Memory B cell (primary cell): ENCODE results near the gene SAP30.

Experiments used
- ATAC-seq: fragments of 150-1000 bp; cut with Tn5 transposase; 2 replicates; pipeline ENCODE4 v1.10.0; 2021; ENCODE audit warnings: low read depth, mild to moderate bottlenecking, moderate library complexity
- DNase-seq, 2 donors: peaks; one replicate each; pipeline ENCODE4 v3.0.0; 2022; ENCODE audit warnings: low spot score in 2 of 2
- H3K27ac Mint-ChIP-seq: one replicate; pipeline ENCODE4 v1.8.0; 2022; ENCODE audit warnings: mild to moderate bottlenecking, moderate library complexity, mixed read lengths
- H3K27me3 Mint-ChIP-seq: one replicate; pipeline ENCODE4 v1.8.0; 2022; ENCODE audit warnings: mixed read lengths
- H3K36me3 Mint-ChIP-seq: one replicate; pipeline ENCODE4 v1.8.0; 2022; ENCODE audit warnings: mild to moderate bottlenecking, mixed read lengths
- H3K4me1 Mint-ChIP-seq: one replicate; pipeline ENCODE4 v1.8.0; 2022; ENCODE audit warnings: mixed read lengths
- H3K4me3 Mint-ChIP-seq: one replicate; pipeline ENCODE4 v1.8.0; 2022; ENCODE audit warnings: mild to moderate bottlenecking, moderate library complexity, mixed read lengths
- H3K9me3 Mint-ChIP-seq: one replicate; pipeline ENCODE4 v1.8.0; 2022; ENCODE audit warnings: mixed read lengths

The SAP30 gene

DNA sequence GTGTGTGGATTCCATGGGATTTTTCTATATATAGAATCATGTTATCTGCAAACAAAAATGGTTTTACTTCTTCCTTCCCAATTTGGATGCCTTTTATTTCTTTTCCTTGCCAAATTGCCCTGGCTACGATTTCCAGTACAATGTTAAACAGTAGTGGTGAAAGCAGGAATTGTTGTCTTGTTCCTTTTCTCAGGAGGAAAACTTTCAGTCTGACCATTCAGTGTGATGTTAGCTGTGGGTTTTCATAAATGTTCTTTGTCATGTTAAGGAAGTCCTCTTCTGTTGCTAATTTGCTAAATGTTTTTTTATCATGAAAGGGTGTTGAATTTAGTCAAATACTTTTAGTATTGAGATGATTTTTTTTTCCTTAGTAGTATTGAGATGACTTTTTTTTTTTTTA is 10.9 kb downstream of the SAP30 start:
- no peak for ATAC-seq
- Mint-ChIP-seq H3K9me3 (no peaks in the 10 kb centered on the region), H3K36me3 (no peaks in the 10 kb centered on the region), H3K4me3 (no peak overlapping the region), H3K27me3 (no peaks in the 10 kb centered on the region), H3K27ac (no peak overlapping the region), H3K4me1 (no peaks in the 10 kb centered on the region)
- no peak for DNase-seq

DNA sequence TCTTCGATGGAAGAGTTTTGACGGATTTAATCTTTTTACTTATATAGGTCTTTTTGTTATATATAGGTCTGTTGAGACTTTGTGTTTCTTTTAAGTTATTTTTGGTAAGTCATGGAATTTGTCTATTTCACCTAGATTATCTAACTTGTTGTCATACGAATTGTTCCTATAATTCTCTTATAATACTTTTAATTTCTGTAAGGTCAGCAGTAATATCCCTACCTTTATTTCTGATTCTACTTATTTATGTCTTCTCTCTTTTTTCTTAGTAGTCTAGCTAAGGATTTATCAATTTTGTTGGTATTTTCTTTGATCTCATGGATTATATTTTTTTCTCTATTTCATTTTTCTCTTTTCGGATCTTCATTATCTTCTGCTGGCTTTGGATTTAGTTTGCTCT is 11.6 kb downstream of the SAP30 start:
- Mint-ChIP-seq H3K4me3 (no peak overlapping the region), H3K9me3 (no peaks in the 10 kb centered on the region), H3K4me1 (no peaks in the 10 kb centered on the region), H3K36me3 (no peaks in the 10 kb centered on the region), H3K27ac (no peak overlapping the region), H3K27me3 (no peaks in the 10 kb centered on the region)
- DNase-seq: no peak
- no peak for ATAC-seq

DNA sequence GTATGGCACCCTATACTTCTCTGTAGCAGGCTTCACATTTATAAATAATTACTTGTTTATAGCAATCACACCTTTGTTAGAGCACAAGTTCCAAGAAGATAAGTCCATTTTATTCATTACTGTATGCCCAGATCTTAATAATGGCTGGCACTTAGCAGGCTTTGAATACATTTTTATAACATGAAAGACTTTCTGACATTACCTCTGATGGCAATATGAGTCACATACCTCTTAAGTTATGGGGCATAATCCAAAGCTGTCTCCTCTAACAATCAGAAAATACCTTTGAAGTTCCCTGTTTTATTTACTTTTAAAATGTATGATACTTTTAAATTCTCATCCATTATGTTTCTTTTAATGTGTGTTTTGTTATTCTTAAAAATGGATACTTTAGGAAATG is 16.0 kb downstream of the SAP30 start:
- Mint-ChIP-seq H3K9me3 (no peaks in the 10 kb centered on the region), H3K27me3 (no peaks in the 10 kb centered on the region), H3K36me3 (no peaks in the 10 kb centered on the region), H3K27ac (no peak overlapping the region), H3K4me1 (no peaks in the 10 kb centered on the region), H3K4me3 (no peak overlapping the region)
- DNase-seq (no peak), ATAC-seq (no peak)

DNA sequence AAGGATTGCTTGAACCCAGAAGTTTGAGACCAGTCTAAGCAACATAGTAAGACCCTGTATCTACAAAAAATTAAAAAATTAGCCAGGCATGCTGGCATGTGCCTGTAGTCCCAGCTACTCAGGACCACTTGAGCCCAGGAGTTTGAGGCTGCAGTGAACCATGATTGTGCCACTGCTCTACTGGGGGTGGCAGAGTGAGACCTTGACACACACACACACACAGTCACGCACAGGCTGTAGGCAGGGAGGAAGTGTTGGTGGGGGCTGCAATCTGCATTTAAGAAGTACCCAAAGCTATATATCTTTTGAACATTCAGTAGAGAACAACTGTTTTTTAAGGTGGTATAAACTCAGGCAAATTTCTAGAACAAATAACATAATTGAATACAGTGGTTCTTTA is 20.9 kb downstream of the SAP30 start:
- H3K36me3 Mint-ChIP-seq: peaks cover 2% of the 10 kb centered on the region

DNA sequence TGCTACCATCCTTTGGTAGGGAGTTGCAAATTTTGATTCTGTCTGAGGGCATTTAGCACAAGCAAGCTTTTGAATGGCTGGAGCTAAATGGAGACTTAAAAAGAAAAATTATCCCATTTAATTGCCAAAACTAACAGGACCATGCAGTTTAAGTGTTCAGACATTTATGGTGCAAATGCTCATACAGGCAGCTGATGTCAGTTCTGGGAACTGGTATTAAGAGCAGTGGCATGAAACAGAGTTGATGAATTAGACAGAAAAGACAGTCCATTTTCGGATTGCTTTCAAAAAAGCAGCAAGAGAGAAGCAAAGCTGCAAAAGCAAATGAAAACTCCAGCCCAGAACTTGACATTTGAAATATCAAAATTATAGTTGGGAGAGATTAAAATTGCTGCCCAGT is 26.9 kb downstream of the SAP30 start:
- no peak for DNase-seq
- Mint-ChIP-seq H3K9me3 (peaks cover 2% of the 10 kb centered on the region), H3K27me3 (peaks cover 2% of the 10 kb centered on the region), H3K36me3 (peaks cover 2% of the 10 kb centered on the region), H3K27ac (no peak overlapping the region), H3K4me3 (no peak overlapping the region), H3K4me1 (no peaks in the 10 kb centered on the region)
- ATAC-seq: no peak

More for the DNA sequence above, 20.9 kb downstream of the SAP30 start:
- peaks cover 2% of the 10 kb centered on the region for H3K9me3 Mint-ChIP-seq
- no peak overlapping the region for H3K27ac Mint-ChIP-seq
- ATAC-seq (no peak), DNase-seq (no peak)
- H3K27me3 Mint-ChIP-seq: peaks cover 2% of the 10 kb centered on the region
- H3K4me1 Mint-ChIP-seq: no peaks in the 10 kb centered on the region
- H3K4me3 Mint-ChIP-seq: no peak overlapping the region

DNA sequence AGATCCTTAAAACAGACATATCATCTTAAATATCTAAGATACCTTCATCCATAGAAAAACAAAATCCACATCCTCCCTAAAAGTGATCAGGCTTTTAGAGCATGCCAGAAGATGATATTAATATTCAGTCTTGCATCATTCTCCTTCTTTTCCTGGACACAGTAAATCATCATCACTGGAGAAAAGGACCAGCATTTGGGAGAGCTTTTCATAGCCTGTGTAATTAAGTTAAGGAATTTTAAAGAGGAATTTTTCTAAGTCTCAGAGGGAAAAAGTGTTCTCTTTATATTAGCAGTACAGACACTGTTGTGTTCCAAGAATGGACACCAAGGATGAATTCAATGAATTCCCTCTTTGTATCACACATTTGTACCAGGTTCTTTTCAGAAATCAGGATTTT is 27.5 kb downstream of the SAP30 start:
- Mint-ChIP-seq H3K27ac (no peak overlapping the region), H3K4me1 (no peaks in the 10 kb centered on the region), H3K4me3 (no peak overlapping the region), H3K27me3 (peaks cover 2% of the 10 kb centered on the region), H3K36me3 (peaks cover 2% of the 10 kb centered on the region), H3K9me3 (peaks cover 2% of the 10 kb centered on the region)
- ATAC-seq: no peak
- DNase-seq: no peak

DNA sequence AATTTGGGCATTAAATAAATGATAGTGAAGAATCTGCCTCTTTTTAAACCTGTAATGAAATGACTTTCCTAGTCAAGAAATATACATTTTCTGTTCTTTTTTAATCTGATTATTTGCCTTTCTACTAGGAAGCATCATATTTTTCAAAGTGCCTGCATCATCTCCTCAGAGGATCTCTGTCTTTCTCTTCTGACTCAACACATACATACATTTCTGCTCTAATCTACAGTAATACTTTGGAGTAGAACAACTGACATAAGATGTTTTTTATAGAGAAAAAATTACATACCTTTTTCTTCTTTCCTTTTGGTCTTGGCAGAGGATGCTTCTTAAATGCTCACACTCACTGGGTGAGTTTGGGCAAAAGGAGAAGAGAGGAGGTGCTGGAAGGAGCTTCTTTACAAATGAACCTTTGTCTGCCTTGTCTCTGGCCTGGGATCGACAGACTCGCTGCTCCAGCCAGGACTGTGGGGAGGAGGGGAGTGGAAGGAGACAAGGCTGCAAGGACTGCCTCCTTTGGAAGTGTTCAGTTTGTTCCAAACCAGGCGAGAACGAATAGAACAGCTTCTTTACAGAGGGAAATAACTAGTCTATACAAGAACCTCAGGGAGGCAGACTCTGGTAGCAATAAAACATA is 28.1 kb downstream of the SAP30 start, which contains the start of gene SCRG1:
TSS of gene SCRG1 (minus strand) at position 338 of the 637 bp plus-strand sequence. CDS start 7,702 bp downstream, outside the sequence.
- no peak within 1 kb of the TSS for H3K27ac Mint-ChIP-seq
- H3K4me3 Mint-ChIP-seq: no peak within 1 kb of the TSS
- ATAC-seq: no peak
- peaks cover 2% of the 10 kb centered on the region for H3K36me3 Mint-ChIP-seq
- DNase-seq: no peak
- H3K9me3 Mint-ChIP-seq: peaks cover 2% of the 10 kb centered on the region
- peaks cover 2% of the 10 kb centered on the region for H3K27me3 Mint-ChIP-seq
- no peaks in the 10 kb centered on the region for H3K4me1 Mint-ChIP-seq

DNA sequence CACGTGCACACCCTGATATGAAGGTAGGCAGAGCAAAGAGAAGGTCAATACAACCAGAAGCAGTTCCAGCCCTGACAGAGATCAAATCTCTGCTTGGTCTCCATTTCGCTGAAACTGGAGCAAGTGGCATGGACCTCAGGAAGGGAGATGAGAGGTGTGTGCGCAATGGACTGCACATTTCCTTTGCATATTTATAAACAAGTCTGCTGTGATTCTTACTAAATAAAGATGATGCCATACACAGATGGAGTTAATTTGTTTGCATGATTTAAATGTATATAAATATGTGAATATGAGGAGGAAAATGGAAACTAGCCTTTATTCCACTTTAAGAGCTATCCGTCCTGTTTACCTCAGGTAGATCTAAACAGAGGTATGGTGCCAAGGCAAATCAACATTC is 30.3 kb downstream of the SAP30 start:
- no peaks in the 10 kb centered on the region for H3K27me3 Mint-ChIP-seq
- H3K4me3 Mint-ChIP-seq: no peak overlapping the region
- no peaks in the 10 kb centered on the region for H3K36me3 Mint-ChIP-seq
- no peaks in the 10 kb centered on the region for H3K4me1 Mint-ChIP-seq
- no peak overlapping the region for H3K27ac Mint-ChIP-seq
- ATAC-seq (no peak), DNase-seq (no peak)
- no peaks in the 10 kb centered on the region for H3K9me3 Mint-ChIP-seq

DNA sequence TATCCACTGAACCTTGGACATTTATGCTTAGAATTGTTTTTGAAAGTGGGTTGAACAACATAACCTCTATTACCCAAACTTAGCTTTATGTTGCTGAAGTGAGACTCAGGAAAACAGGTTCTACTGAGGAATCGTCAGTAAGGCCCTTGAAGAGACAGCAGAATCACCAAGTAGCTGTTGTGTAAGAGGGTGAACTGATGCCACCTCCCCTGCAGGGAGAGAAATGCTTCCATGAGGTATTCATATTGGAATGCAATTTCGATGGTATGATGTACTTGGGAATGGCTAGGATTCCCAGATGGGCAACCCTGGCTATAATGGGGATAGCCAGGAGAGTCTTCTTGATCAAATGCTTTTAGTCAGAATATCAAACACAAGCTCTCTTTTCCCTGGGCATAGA is 32.3 kb downstream of the SAP30 start:
- DNase-seq: no peak
- no peaks in the 10 kb centered on the region for H3K36me3 Mint-ChIP-seq
- no peak for ATAC-seq

DNA sequence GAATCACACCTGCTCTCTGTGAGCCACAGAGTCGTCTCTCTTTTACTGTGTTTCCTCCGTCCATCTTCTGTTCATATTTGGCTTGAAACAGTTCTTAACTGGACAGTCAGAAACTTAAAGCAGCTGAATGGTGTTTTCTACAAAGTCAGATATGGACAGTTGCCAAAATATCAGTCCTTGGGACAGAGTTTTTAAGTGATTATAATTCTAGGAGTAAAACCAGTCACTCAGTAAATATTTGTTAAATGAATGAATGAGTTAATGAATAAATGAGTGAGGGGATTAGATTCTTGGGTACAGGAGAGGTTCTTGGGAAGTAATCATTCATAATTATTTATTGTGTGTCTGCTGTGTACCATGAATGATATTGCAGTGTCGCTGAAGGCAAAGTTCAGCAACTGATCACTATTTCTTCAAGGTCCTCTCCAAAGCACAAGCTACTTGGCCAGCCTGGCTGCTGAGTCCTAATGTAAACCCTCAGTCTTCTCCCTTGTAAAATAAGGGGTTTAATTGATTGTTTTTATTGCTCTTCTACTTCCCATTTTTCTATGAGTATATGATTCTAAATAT is 33.6 kb downstream of the SAP30 start:
- Mint-ChIP-seq H3K9me3 (no peaks in the 10 kb centered on the region), H3K4me3 (no peak overlapping the region), H3K27ac (no peak overlapping the region), H3K36me3 (no peaks in the 10 kb centered on the region), H3K27me3 (no peaks in the 10 kb centered on the region), H3K4me1 (no peaks in the 10 kb centered on the region)
- no peak for DNase-seq
- no peak for ATAC-seq

More for the DNA sequence above, 32.3 kb downstream of the SAP30 start:
- Mint-ChIP-seq H3K27me3 (no peaks in the 10 kb centered on the region), H3K4me1 (no peaks in the 10 kb centered on the region), H3K4me3 (no peak overlapping the region), H3K9me3 (no peaks in the 10 kb centered on the region), H3K27ac (no peak overlapping the region)

DNA sequence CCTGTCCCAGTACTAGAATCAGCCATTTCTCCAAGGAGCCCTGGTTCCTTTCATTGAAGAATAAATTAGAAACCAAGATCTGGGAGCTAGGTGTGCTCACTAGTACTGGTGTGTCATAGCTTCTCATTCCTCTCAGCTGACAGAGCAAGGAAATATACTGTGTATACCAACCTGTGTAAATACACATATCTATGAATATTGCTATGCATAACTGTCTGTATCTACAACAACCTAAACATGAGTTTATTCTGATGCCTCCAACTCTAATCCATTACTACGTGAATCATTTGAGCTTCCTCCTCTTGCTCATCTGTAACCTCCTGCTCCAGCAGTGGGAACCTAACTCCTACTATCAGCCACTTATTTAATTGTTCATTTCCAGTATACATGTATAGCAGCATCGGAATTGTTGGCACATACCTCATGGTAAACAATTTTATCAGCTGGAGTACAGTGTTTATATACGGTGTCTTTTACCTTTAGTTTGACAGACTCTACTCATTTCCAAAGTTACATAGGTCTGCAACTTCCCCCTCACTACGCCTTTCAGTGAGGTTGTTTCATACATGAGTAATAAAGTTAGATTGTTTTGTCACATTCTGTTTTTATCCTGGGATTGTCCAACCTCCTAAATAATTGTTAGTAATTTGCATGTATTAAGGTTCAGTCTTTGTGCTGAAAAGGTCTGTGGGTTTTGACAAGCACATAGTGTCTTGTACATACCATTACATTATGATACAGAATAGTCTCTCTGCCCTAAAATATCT is 35.3 kb downstream of the SAP30 start:
- no peaks in the 10 kb centered on the region for H3K36me3 Mint-ChIP-seq
- no peak overlapping the region for H3K27ac Mint-ChIP-seq
- ATAC-seq (no peak), DNase-seq (no peak)
- H3K4me1 Mint-ChIP-seq: no peaks in the 10 kb centered on the region
- H3K4me3 Mint-ChIP-seq: no peak overlapping the region
- no peaks in the 10 kb centered on the region for H3K9me3 Mint-ChIP-seq
- H3K27me3 Mint-ChIP-seq: no peaks in the 10 kb centered on the region

DNA sequence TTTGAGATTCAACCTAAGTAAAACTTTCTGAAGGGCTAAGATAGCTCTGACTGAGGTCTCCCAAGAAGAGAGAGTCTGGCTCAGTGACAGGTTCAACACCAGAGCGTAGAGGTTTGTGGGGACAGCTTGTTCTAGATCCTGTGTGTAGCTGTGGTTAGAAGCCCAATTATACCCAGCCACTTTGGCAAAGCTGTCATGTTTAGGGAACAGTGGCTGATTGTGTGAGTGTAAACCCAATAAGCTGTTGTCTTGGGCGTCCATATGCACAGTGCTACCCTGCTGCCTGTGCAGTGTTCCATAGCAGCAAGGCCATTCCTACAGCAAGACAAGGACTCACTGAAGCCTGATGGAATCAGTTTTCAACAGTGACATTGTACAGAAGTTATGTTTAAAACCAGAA is 39.3 kb downstream of the SAP30 start:
- H3K27me3 Mint-ChIP-seq: no peaks in the 10 kb centered on the region
- ATAC-seq: no peak
- no peak for DNase-seq
- no peak overlapping the region for H3K27ac Mint-ChIP-seq
- H3K4me1 Mint-ChIP-seq: no peaks in the 10 kb centered on the region
- no peaks in the 10 kb centered on the region for H3K36me3 Mint-ChIP-seq
- no peak overlapping the region for H3K4me3 Mint-ChIP-seq
- H3K9me3 Mint-ChIP-seq: no peaks in the 10 kb centered on the region

DNA sequence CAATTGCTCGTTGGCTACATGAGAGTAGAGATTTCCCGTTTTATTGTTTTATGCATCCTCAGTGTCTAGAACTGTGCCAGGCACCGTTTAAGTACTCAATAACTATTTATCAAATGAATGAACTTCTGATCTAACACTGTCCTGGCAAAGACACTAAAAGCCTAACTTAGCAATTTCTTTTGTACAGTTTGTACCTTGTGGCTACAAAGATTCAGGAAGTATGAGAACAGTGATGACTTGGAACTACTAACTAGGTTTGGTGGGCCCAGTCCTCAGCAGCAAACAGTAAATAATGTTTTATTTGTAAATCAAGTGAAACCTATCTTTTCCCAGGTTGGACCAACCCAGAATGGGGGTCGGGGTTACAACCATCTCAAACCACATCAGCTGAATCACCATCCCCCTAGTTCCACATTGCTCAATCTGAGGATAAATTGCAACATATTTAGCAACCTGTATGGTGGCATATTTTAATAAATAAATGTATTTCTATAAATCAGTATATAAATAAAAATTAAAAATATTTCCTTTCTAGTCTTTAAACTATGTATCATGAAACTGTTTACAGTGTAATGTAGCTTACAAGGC is 40.4 kb downstream of the SAP30 start:
- H3K36me3 Mint-ChIP-seq: no peaks in the 10 kb centered on the region
- ATAC-seq: no peak
- no peaks in the 10 kb centered on the region for H3K27me3 Mint-ChIP-seq
- DNase-seq: no peak
- H3K27ac Mint-ChIP-seq: no peak overlapping the region
- H3K4me3 Mint-ChIP-seq: no peak overlapping the region
- H3K9me3 Mint-ChIP-seq: no peaks in the 10 kb centered on the region
- H3K4me1 Mint-ChIP-seq: no peaks in the 10 kb centered on the region

DNA sequence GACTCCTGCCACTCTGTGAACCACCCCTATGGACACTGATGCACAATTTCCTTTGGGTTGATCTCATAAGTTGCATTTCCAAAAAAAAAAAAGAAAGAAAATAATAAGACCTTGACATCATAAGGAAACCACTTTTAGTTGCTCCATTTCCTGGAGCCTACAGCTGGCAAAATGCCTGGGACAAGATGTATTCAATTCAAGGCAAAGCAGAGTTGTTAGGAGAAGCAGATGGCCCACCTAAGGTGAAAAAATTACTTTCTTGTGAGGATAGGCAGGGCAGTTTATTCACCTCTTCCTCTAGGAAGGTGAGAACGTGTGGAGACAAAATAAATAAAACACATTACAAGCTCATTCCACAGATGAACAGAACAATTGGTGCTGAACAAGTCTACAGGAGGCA is 42.3 kb downstream of the SAP30 start:
- Mint-ChIP-seq H3K4me3 (no peak overlapping the region), H3K27me3 (no peaks in the 10 kb centered on the region), H3K27ac (no peak overlapping the region), H3K9me3 (no peaks in the 10 kb centered on the region), H3K4me1 (no peaks in the 10 kb centered on the region), H3K36me3 (no peaks in the 10 kb centered on the region)
- ATAC-seq (no peak), DNase-seq (no peak)
